Activated naive CD4-positive, alpha-beta T cell treated with anti-CD3 and anti-CD28 coated beads, Interleukin-2, amount 10 ng/mL, durations not matched to agents 5 hours and 36 hours (primary cell): ENCODE measurements around the gene ETV3L. TPM values are rescaled to one million over a fixed set of nuclear protein-coding genes. Genes with fewer than 3 reads are reported as not detected.

Source experiments
- total RNA-seq, 2 experiments: library from RNA; stranded (reverse); gene quantifications; one replicate each; pipeline ENCODE4 v1.2.3, GENCODE V29; 2021

The ETV3L gene
- total RNA-seq = not detected

GRCh38 chr1:157099633-157100009, at the start of gene ETV3L:
Gene ETV3L, minus strand, starts transcription at chr1:157099808. Its CDS starts 285 bp downstream, at chr1:157099523.

GRCh38 chr1:157138220-157139051, 38.8 kb upstream of the ETV3L start, which contains the start of gene ETV3:
Gene ETV3, minus strand, starts transcription at chr1:157138395. Its CDS starts 2,043 bp downstream, at chr1:157136352.

GRCh38 chr1:157045250-157046218, 54.1 kb downstream of the ETV3L start, which contains the start of gene ARHGEF11:
Gene ARHGEF11, minus strand, starts transcription at chr1:157045742. Its CDS starts 1,412 bp downstream, at chr1:157044330.

Other genes starting within 250 kb of the ETV3L start
- under 1 TPM; 0.05 to 0.08 TPM for gene INSRR, start 240.7 kb downstream of the ETV3L start, total RNA-seq
- gene NTRK1, start 238.9 kb downstream of the ETV3L start, total RNA-seq = 1 to 10 TPM; 2.2 to 2.4 TPM
- under 1 TPM; 0.28 to 0.31 TPM for gene PEAR1, start 206.1 kb downstream of the ETV3L start, total RNA-seq
- not detected for gene LRRC71, start 179.2 kb downstream of the ETV3L start, total RNA-seq
- gene ARHGEF11, start 54.1 kb downstream of the ETV3L start, total RNA-seq = 10 to 100 TPM; 30.7 to 33.2 TPM
- gene ETV3, start 38.6 kb upstream of the ETV3L start, total RNA-seq = 10 to 100 TPM; 45.4 to 45.5 TPM